DOHH2 (cell line): ENCODE results near the gene PODN.

ENCODE experiments used
- H3F3A ChIP-seq: fragments of 200-600 bp; sonication (generic), shearing (Covaris generic); 2 replicates; pipeline ENCODE4 v1.6.0; 2016; ENCODE audit warnings: antibody characterized with exemption, mild to moderate bottlenecking; ENCODE audit not compliant: control insufficient read depth, insufficient read depth
- H3K27ac ChIP-seq: fragments of 200-600 bp; sonication (generic); 2 replicates; pipeline ENCODE4 v1.5.1; 2014; ENCODE audit warnings: low read depth, mild to moderate bottlenecking, low read length, moderate library complexity
- H3K27me3 ChIP-seq: fragments of 200-600 bp; sonication (generic); 2 replicates; pipeline ENCODE4 v1.6.1; 2014; ENCODE audit warnings: mild to moderate bottlenecking, low read length, mixed read lengths; ENCODE audit not compliant: control insufficient read depth
- H3K36me3 ChIP-seq: fragments of 200-600 bp; sonication (generic); 2 replicates; pipeline ENCODE4 v1.6.1; 2014; ENCODE audit warnings: mild to moderate bottlenecking, low read length, moderate library complexity, mixed read lengths; ENCODE audit not compliant: control insufficient read depth
- H3K4me1 ChIP-seq: fragments of 200-600 bp; sonication (generic); 2 replicates; pipeline ENCODE4 v1.6.1; 2014; ENCODE audit warnings: mild to moderate bottlenecking, low read length, mixed read lengths; ENCODE audit not compliant: control insufficient read depth
- H3K4me2 ChIP-seq: fragments of 200-600 bp; sonication (generic); 2 replicates; pipeline ENCODE4 v1.6.0; 2014; ENCODE audit warnings: mild to moderate bottlenecking, low read length, moderate library complexity
- H3K4me3 ChIP-seq: fragments of 200-600 bp; sonication (generic); 2 replicates; pipeline ENCODE4 v1.5.1; 2014; ENCODE audit warnings: mild to moderate bottlenecking, low read length, mixed read lengths
- H3K79me2 ChIP-seq: fragments of 200-600 bp; sonication (generic); 2 replicates; pipeline ENCODE4 v1.6.1; 2014; ENCODE audit warnings: mild to moderate bottlenecking, low read length, mixed read lengths; ENCODE audit not compliant: control insufficient read depth
- H3K9me2 ChIP-seq: fragments of 200-600 bp; sonication (generic); replicated peaks from 2 replicates; pipeline ENCODE4 v1.6.1; 2014; ENCODE audit warnings: mild to moderate bottlenecking, low read length, mixed read lengths; ENCODE audit not compliant: control insufficient read depth
- H3K9me3 ChIP-seq: fragments of 200-600 bp; sonication (generic); 2 replicates; pipeline ENCODE4 v1.6.1; 2014; ENCODE audit warnings: antibody characterized with exemption, low read length, mixed read lengths; ENCODE audit not compliant: control insufficient read depth, insufficient read depth
- H4K20me1 ChIP-seq: fragments of 200-600 bp; sonication (generic); 2 replicates; pipeline ENCODE4 v1.6.0; 2014; ENCODE audit warnings: low read depth, mild to moderate bottlenecking, antibody characterized with exemption, low read length, moderate library complexity; ENCODE audit not compliant: control insufficient read depth, insufficient read depth
- CTCF ChIP-seq: fragments of 200-600 bp; sonication (generic); IDR thresholded peaks from one replicate; pipeline ENCODE4 v1.5.1; 2014; ENCODE audit warnings: antibody characterized with exemption, mild to moderate bottlenecking, low read depth, low read length; ENCODE audit not compliant: poor library complexity, severe bottlenecking
- EZH2phosphoT487 ChIP-seq: fragments of 200-600 bp; sonication (generic); IDR thresholded peaks from 2 replicates; pipeline ENCODE4 v1.6.1; 2017; ENCODE audit warnings: borderline replicate concordance, mild to moderate bottlenecking, antibody characterized with exemption, low read length, moderate library complexity, mixed read lengths

The PODN gene

GRCh38 chr1:53085405-53085804, 23.4 kb downstream of the PODN start:
- Histone ChIP-seq H3K27me3 (no peaks in the 10 kb centered on the region), H3K4me1 (no peaks in the 10 kb centered on the region), H3K27ac (no peak overlapping the region), H4K20me1 (no peaks in the 10 kb centered on the region), H3F3A (no peaks in the 10 kb centered on the region), H3K4me3 (no peak overlapping the region), H3K9me2 (no peaks in the 10 kb centered on the region), H3K4me2 (no peak overlapping the region), H3K79me2 (no peaks in the 10 kb centered on the region), H3K9me3 (no peaks in the 10 kb centered on the region), H3K36me3 (no peaks in the 10 kb centered on the region)
- TF ChIP-seq CTCF (no peak), EZH2phosphoT487 (no peak)

GRCh38 chr1:53086491-53087070, 24.6 kb downstream of the PODN start:
- Histone ChIP-seq H3K9me3 (no peaks in the 10 kb centered on the region), H3K79me2 (no peaks in the 10 kb centered on the region), H3K4me3 (no peak overlapping the region), H4K20me1 (no peaks in the 10 kb centered on the region), H3F3A (no peaks in the 10 kb centered on the region), H3K9me2 (no peaks in the 10 kb centered on the region), H3K4me2 (no peak overlapping the region), H3K4me1 (no peaks in the 10 kb centered on the region), H3K27me3 (no peaks in the 10 kb centered on the region), H3K27ac (no peak overlapping the region), H3K36me3 (no peaks in the 10 kb centered on the region)
- TF ChIP-seq EZH2phosphoT487 (no peak), CTCF (no peak)

GRCh38 chr1:53087332-53088285, 25.6 kb downstream of the PODN start:
- no peaks in the 10 kb centered on the region for H3K27me3 ChIP-seq
- H3F3A ChIP-seq = no peaks in the 10 kb centered on the region
- H3K27ac ChIP-seq = no peak overlapping the region
- no peak overlapping the region for H3K4me3 ChIP-seq
- H3K9me3 ChIP-seq = no peaks in the 10 kb centered on the region
- no peaks in the 10 kb centered on the region for H4K20me1 ChIP-seq
- H3K36me3 ChIP-seq = no peaks in the 10 kb centered on the region
- no peaks in the 10 kb centered on the region for H3K79me2 ChIP-seq
- no peak overlapping the region for H3K4me2 ChIP-seq
- TF ChIP-seq CTCF = no peak
- TF ChIP-seq EZH2phosphoT487 = no peak
- H3K4me1 ChIP-seq = no peaks in the 10 kb centered on the region
- H3K9me2 ChIP-seq = no peaks in the 10 kb centered on the region
